HCT116 (cell line): Measurements from ENCODE around the gene ZNF577. TPM values are rescaled to one million over a fixed set of nuclear protein-coding genes. Genes with fewer than 3 reads are reported as not detected.

Experiments
- ATAC-seq: fragments of 200-7000 bp; cut with Tn5 transposase; 2 replicates; pipeline ENCODE4 v1.9.1; 2020; ENCODE audit warnings: mild to moderate bottlenecking, moderate library complexity
- BruUV-seq: library from RNA; stranded (reverse); fragments of 400-500 nt; replicated peaks from 2 replicates; lab custom pipeline; 2021; lab: Mats Ljungman, UMichigan
- CTCF ChIA-PET: fragments of 300-600 bp; sonication (Branson Sonifier 250); formaldehyde crosslinking; loops from one replicate; lab custom pipeline; 2021; ENCODE audit warnings: antibody characterized with exemption; lab: Charles Lee
- POLR2A ChIA-PET: fragments of 300-600, 350-600 bp; sonication (Branson Sonifier 250); formaldehyde crosslinking; loops from one replicate; lab custom pipeline; 2021; ENCODE audit warnings: antibody characterized with exemption; lab: Charles Lee
- RAD21 ChIA-PET, 2 experiments: fragments of 300-600 bp; sonication (Branson Sonifier 250); formaldehyde crosslinking; loops; one replicate each; lab custom pipeline; 2023; ENCODE audit warnings: low total read pairs in 2 of 2; ENCODE audit not compliant: uncharacterized antibody in 2 of 2, unreplicated experiment in 2 of 2, low non-redundant PET in 1 of 2; lab: Charles Lee
- DNase-seq: peaks from one replicate; pipeline ENCODE4 v3.0.0-alpha.2; 2010; ENCODE audit warnings: low read depth, low spot score
- H2AFZ ChIP-seq: fragments of 200-600 bp; shearing (Covaris generic), sonication (generic); 2 replicates; pipeline ENCODE4 v1.6.1; 2017; ENCODE audit warnings: low read depth, mixed run types, mixed read lengths, antibody characterized with exemption, low read length; ENCODE audit not compliant: poor library complexity, severe bottlenecking
- H3K27ac ChIP-seq: 2 replicates; pipeline ENCODE4 v1.5.1; 2012; ENCODE audit warnings: low read depth, low read length
- H3K27me3 ChIP-seq: fragments of 200-600 bp; sonication (generic); 2 replicates; pipeline ENCODE4 v1.6.1; 2016; ENCODE audit warnings: mixed run types, low read length, mixed read lengths; ENCODE audit not compliant: insufficient read depth
- H3K36me3 ChIP-seq, 2 experiments: fragments of 200-500 bp in 1 of 2; fragments of 200-600 bp in 1 of 2; sonication (Bioruptor generic) in 1 of 2; sonication (generic) in 1 of 2; 2 replicates each; pipeline versions ENCODE4 v1.5.1 to v1.6.1; 2014 to 2016; ENCODE audit warnings: low read length in 2 of 2, inconsistent platforms in 1 of 2, mixed read lengths in 1 of 2, mixed run types in 1 of 2; ENCODE audit not compliant: insufficient read depth in 2 of 2, control insufficient read depth in 1 of 2
- H3K4me1 ChIP-seq, 2 experiments: fragments of 200-600 bp in 1 of 2; sonication (generic) in 1 of 2; 2 replicates each; pipeline versions ENCODE4 v1.5.1 to v1.6.1; 2012 to 2017; ENCODE audit warnings: low read length in 2 of 2, inconsistent platforms in 1 of 2, mild to moderate bottlenecking in 1 of 2, mixed read lengths in 1 of 2, mixed run types in 1 of 2, moderate library complexity in 1 of 2; ENCODE audit not compliant: insufficient read depth in 2 of 2, control insufficient read depth in 1 of 2
- H3K4me2 ChIP-seq: fragments of 200-600 bp; sonication (generic); 2 replicates; pipeline ENCODE4 v1.6.1; 2017; ENCODE audit warnings: mixed run types, low read length, mixed read lengths
- H3K4me3 ChIP-seq, 2 experiments: fragments of 200-600 bp in 1 of 2; sonication (generic) in 1 of 2; replicated peaks in 1 of 2; 2 replicates each; pipeline ENCODE4 v1.5.1; 2011 to 2016; ENCODE audit warnings: low read length in 2 of 2, control low read depth in 1 of 2, low read depth in 1 of 2, mild to moderate bottlenecking in 1 of 2, mixed read lengths in 1 of 2, mixed run types in 1 of 2
- H3K79me2 ChIP-seq: fragments of 200-600 bp; sonication (generic); 2 replicates; pipeline ENCODE4 v1.6.1; 2017; ENCODE audit warnings: mild to moderate bottlenecking, mixed run types, low read length, moderate library complexity, mixed read lengths; ENCODE audit not compliant: insufficient read depth
- H3K9ac ChIP-seq: fragments of 200-600 bp; sonication (generic); 2 replicates; pipeline ENCODE4 v1.6.1; 2016; ENCODE audit warnings: low read length, mixed read lengths
- H3K9me2 ChIP-seq: fragments of 200-600 bp; sonication (generic), shearing (Covaris generic); 2 replicates; pipeline ENCODE4 v1.6.1; 2017; ENCODE audit warnings: mixed run types, mild to moderate bottlenecking, moderate library complexity; ENCODE audit not compliant: insufficient read depth
- H3K9me3 ChIP-seq, 2 experiments: fragments of 200-500 bp in 1 of 2; fragments of 200-600 bp in 1 of 2; sonication (Bioruptor generic) in 1 of 2; sonication (generic) in 1 of 2; 2 replicates each; pipeline ENCODE4 v1.6.1; 2014 to 2017; ENCODE audit warnings: low read length in 2 of 2, mixed read lengths in 2 of 2, inconsistent platforms in 1 of 2, low read depth in 1 of 2, mild to moderate bottlenecking in 1 of 2, mixed run types in 1 of 2, moderate library complexity in 1 of 2; ENCODE audit not compliant: control insufficient read depth in 1 of 2, insufficient read depth in 1 of 2
- H4K20me1 ChIP-seq: fragments of 200-600 bp; sonication (generic), shearing (Covaris generic); 2 replicates; pipeline ENCODE4 v1.6.1; 2017; ENCODE audit warnings: mixed run types, mild to moderate bottlenecking, moderate library complexity; ENCODE audit not compliant: insufficient read depth
- ATF3 ChIP-seq: IDR thresholded peaks from 2 replicates; pipeline ENCODE4 v1.6.1; 2012
- CBX3 ChIP-seq: IDR thresholded peaks from 2 replicates; pipeline ENCODE4 v1.6.1; 2012; ENCODE audit warnings: low read depth
- CEBPB ChIP-seq: IDR thresholded peaks from 2 replicates; pipeline ENCODE4 v1.6.1; 2012; ENCODE audit warnings: low read depth
- EZH2 ChIP-seq: fragments of 200-600 bp; sonication (generic); IDR thresholded peaks from 2 replicates; pipeline ENCODE4 v1.6.1; 2017; ENCODE audit warnings: antibody characterized with exemption, mixed run types
- EZH2phosphoT487 ChIP-seq: fragments of 200-600 bp; IDR thresholded peaks from 2 replicates; pipeline ENCODE4 v1.6.1; 2018; ENCODE audit warnings: antibody characterized with exemption, borderline replicate concordance
- JUND ChIP-seq: IDR thresholded peaks from 2 replicates; pipeline ENCODE4 v1.6.1; 2012
- MAX ChIP-seq: IDR thresholded peaks from 2 replicates; pipeline ENCODE4 v1.6.1; 2012
- POLR2A ChIP-seq: IDR thresholded peaks from 2 replicates; pipeline ENCODE4 v1.7.0; 2011; ENCODE audit warnings: borderline replicate concordance; ENCODE audit not compliant: insufficient read depth, insufficient read length; ENCODE audit errors: extremely low read depth
- POLR2AphosphoS5 ChIP-seq: IDR thresholded peaks from 2 replicates; pipeline ENCODE4 v1.6.1; 2011; ENCODE audit warnings: mild to moderate bottlenecking, low read depth, low read length, moderate library complexity
- SIN3A ChIP-seq: IDR thresholded peaks from 2 replicates; pipeline ENCODE4 v1.6.1; 2012; ENCODE audit warnings: low read depth
- SP1 ChIP-seq: IDR thresholded peaks from 2 replicates; pipeline ENCODE4 v1.6.1; 2012; ENCODE audit warnings: low read depth
- YY1 ChIP-seq: IDR thresholded peaks from 2 replicates; pipeline ENCODE4 v1.6.1; 2011; ENCODE audit warnings: low read length, low read depth, moderate library complexity, mild to moderate bottlenecking; ENCODE audit not compliant: insufficient replicate concordance; ENCODE audit errors: extremely low read depth
- ZBTB33 ChIP-seq: IDR thresholded peaks from 2 replicates; pipeline ENCODE4 v1.6.1; 2011; ENCODE audit warnings: mild to moderate bottlenecking, low read length, moderate library complexity; ENCODE audit not compliant: insufficient replicate concordance; ENCODE audit errors: extremely low read depth
- ZFX ChIP-seq: fragments of 450-650 bp; IDR thresholded peaks from 2 replicates; pipeline ENCODE4 v1.6.1; 2017
- ZNF274 ChIP-seq: fragments of 200-500 bp; sonication (Bioruptor generic); IDR thresholded peaks from 2 replicates; pipeline ENCODE4 v1.6.1; 2014; ENCODE audit warnings: mild to moderate bottlenecking, low read depth, low read length, inconsistent platforms
- intact Hi-C: fragments of 100-400 bp; cut with micrococcal nuclease; formaldehyde crosslinking; loops from 2 replicates; pipeline ENCODE4 v1.10.0; 2022
- total RNA-seq: library from RNA; stranded (reverse); gene quantifications from one replicate; pipeline ENCODE4 v1.2.1, GENCODE V29; 2021; ENCODE audit not compliant: unreplicated experiment

The ZNF577 gene
- total RNA-seq, 1 experiment from 2014 or later: 5.8 TPM

GRCh38 chr19:51926426-51926783 is 38.7 kb upstream of the ZNF577 start:
- no peaks in the 10 kb centered on the region for H3K27me3 ChIP-seq
- RAD21 ChIA-PET: no interaction called here
- TF ChIP-seq ZFX (no peak), ZNF274 (no peak), MAX (no peak), SP1 (no peak), POLR2AphosphoS5 (no peak), POLR2A (no peak), SIN3A (no peak), YY1 (no peak), ATF3 (no peak), EZH2 (no peak), CEBPB (no peak), ZBTB33 (no peak), CBX3 (no peak), JUND (no peak), EZH2phosphoT487 (no peak)
- peaks cover 16 to 29% of the 10 kb centered on the region in 2 experiments; a peak in 2 of 4 replicates for H3K9me3 ChIP-seq
- DNase-seq (no peak), ATAC-seq (peak; percentile 5; the same call in 1 of the 2 replicates)
- no peaks in the 10 kb centered on the region for H4K20me1 ChIP-seq
- no peaks in the 10 kb centered on the region for H3K36me3 ChIP-seq
- BruUV-seq: no TSS peak
- H3K27ac ChIP-seq: peak overlapping the region; percentile 65
- POLR2A ChIA-PET: interaction anchor here (0.5 kb wide), 1 partner anchor 355 kb away, joined by 4 read pairs; the partner anchor contains the start of gene ZNF175
- intact Hi-C loops: no loop called here
- H3K4me2 ChIP-seq: peak overlapping the region; percentile 86
- CTCF ChIA-PET: no interaction called here
- H3K4me1 ChIP-seq: peaks cover 0 to 7% of the 10 kb centered on the region in 2 experiments; a peak in 1 of 4 replicates
- no peaks in the 10 kb centered on the region for H3K79me2 ChIP-seq
- H2AFZ ChIP-seq: peak overlapping the region; percentile 98
- no peak overlapping the region for H3K9ac ChIP-seq
- no peaks in the 10 kb centered on the region for H3K9me2 ChIP-seq
- H3K4me3 ChIP-seq: peak overlapping the region in 1 of 2 experiments; percentile 89; a peak in 2 of 4 replicates
